GM06990 (cell line): ENCODE data around the gene CEP104.

ENCODE experiments used
- DNase-seq: peaks from one replicate; pipeline ENCODE4 v3.0.0-alpha.2; 2011; ENCODE audit not compliant: insufficient read length; ENCODE audit errors: extremely low read depth
- H3K27me3 ChIP-seq: replicated peaks from 2 replicates; pipeline ENCODE4 v1.6.0; 2011; ENCODE audit warnings: low read length; ENCODE audit not compliant: control insufficient read depth, insufficient read depth
- H3K36me3 ChIP-seq: 2 replicates; pipeline ENCODE4 v1.5.1; 2011; ENCODE audit warnings: low read length; ENCODE audit not compliant: control insufficient read depth, insufficient read depth
- H3K4me3 ChIP-seq: replicated peaks from 2 replicates; pipeline ENCODE4 v1.5.1; 2011; ENCODE audit warnings: low read depth, mild to moderate bottlenecking, control low read depth, low read length
- TF ChIP-seq, protein P1 (sequence below): IDR thresholded peaks from 2 replicates; pipeline ENCODE4 v1.5.1; 2011; ENCODE audit warnings: low read length, control low read depth, mild to moderate bottlenecking, inconsistent platforms; ENCODE audit not compliant: insufficient read depth, poor library complexity, severe bottlenecking

Gene CEP104

GRCh38 chr1:3904006-3904842 is 47.2 kb upstream of the CEP104 start:
- Histone ChIP-seq H3K36me3 (no peaks in the 10 kb centered on the region), H3K27me3 (no peaks in the 10 kb centered on the region), H3K4me3 (no peak overlapping the region)
- TF ChIP-seq, protein P1, sequence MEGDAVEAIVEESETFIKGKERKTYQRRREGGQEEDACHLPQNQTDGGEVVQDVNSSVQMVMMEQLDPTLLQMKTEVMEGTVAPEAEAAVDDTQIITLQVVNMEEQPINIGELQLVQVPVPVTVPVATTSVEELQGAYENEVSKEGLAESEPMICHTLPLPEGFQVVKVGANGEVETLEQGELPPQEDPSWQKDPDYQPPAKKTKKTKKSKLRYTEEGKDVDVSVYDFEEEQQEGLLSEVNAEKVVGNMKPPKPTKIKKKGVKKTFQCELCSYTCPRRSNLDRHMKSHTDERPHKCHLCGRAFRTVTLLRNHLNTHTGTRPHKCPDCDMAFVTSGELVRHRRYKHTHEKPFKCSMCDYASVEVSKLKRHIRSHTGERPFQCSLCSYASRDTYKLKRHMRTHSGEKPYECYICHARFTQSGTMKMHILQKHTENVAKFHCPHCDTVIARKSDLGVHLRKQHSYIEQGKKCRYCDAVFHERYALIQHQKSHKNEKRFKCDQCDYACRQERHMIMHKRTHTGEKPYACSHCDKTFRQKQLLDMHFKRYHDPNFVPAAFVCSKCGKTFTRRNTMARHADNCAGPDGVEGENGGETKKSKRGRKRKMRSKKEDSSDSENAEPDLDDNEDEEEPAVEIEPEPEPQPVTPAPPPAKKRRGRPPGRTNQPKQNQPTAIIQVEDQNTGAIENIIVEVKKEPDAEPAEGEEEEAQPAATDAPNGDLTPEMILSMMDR: no peak
- DNase-seq: no peak

GRCh38 chr1:3903141-3904005 is 46.4 kb upstream of the CEP104 start:
- DNase-seq: no peak
- Histone ChIP-seq H3K36me3 (no peaks in the 10 kb centered on the region), H3K4me3 (no peak overlapping the region), H3K27me3 (no peaks in the 10 kb centered on the region)
- TF ChIP-seq, protein P1: no peak

DNA sequence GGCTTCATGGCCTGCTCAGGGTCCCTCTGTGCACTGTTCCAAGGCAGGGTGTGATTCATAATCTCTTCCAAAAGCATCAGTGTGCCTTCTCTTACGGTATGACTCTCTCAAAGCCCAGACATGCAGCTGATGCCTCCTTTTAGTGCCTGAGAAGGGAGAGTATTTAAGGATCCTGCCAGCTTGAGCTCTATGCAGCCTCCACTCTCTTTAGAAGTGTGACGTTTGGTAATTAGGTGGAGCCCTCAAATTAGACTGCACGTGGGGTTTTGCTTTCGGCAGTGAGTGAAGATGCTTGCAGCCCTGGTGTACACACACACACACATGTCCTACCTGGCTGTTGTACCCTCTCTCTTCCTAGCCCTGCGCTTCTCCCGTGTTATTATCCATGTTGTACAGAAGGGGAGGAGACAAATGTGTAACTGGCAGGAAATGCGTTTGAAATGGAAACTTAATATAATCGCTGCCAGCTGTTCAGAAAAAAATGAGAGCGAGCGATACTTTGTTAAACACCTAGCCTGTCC is 45.6 kb upstream of the CEP104 start:
- Histone ChIP-seq H3K27me3 (no peaks in the 10 kb centered on the region), H3K36me3 (no peaks in the 10 kb centered on the region), H3K4me3 (no peak overlapping the region)
- no peak for DNase-seq
- TF ChIP-seq, protein P1: no peak

DNA sequence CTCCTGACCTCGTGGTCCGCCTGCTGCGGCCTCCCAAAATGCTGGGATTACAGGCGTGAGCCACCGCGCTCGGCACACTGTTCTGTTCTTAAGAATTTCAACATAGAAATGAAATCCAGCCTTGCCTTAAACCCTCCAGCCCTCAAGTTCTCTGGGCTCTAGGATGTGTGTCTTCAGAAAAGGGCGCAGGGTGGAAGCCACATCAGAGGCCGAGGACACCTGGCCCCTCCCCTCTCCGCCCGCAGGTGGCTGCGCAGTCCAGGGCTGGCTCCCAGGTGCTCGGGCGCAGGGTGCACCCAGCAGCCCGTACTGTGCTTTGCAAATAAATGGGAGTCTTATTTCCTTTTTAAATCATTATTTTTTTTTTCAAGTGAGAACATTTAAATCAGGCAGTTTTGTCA is 45.1 kb upstream of the CEP104 start:
- Histone ChIP-seq H3K27me3 (no peaks in the 10 kb centered on the region), H3K4me3 (no peak overlapping the region), H3K36me3 (no peaks in the 10 kb centered on the region)
- no peak for DNase-seq
- TF ChIP-seq, protein P1: no peak

DNA sequence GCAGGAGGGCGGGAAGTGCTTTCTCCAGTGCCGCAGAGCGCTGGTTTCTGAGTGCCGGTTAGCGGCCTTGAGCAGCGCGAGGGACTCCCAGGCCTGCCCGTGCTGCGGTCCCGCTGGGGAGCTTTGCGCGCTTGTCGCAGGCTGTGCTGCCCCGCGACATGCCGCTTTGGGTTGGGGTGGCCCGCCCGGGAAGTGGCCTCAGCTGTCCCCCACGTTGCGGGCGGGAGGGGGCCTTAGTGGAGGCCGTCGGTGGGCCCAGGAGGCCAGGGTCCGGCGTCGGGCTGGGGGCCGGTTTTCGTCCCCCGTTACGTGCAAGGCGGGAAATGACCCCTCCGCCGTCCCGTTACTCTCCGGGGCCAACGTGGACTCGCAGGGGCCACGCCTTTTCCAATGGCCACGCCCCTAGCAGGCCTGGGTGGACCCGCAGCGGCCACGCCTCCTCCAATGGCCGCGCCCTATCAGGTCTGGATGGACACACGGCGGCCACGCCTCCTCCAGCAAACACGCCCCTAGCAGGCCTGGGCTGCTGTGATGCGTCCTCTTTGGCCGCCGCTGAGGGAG is 44.0 kb upstream of the CEP104 start:
- peak; percentile 95 for DNase-seq
- Histone ChIP-seq H3K4me3 (peak overlapping the region; percentile 95), H3K27me3 (no peaks in the 10 kb centered on the region), H3K36me3 (no peaks in the 10 kb centered on the region)
- TF ChIP-seq, protein P1: no peak
